Hematopoietic multipotent progenitor cell (in vitro differentiated cells): ENCODE results near the gene CSAG3. TPM values are rescaled to one million over a fixed set of nuclear protein-coding genes. Genes with fewer than 3 reads are reported as not detected.

Experiments
- DNase-seq, 3 donors: peaks; one replicate each; pipeline ENCODE4 v3.0.0-alpha.2; 2011 to 2015; ENCODE audit warnings: low read depth in 2 of 3, low spot score in 2 of 3
- total RNA-seq: library from RNA; depleted of rRNA; stranded (reverse); fragments of >200 nt; gene quantifications from one replicate; pipeline ENCODE4 v1.2.3, GENCODE V29; 2012

The CSAG3 gene
- total RNA-seq, 1 donor, result not detected

- DNase-seq, result no peak
These were observed 47.0 kb downstream of the CSAG3 start for GRCh38 chrX:152806035-152806434.

Other genes with a start within 250 kb of the CSAG3 start
- under 0.01 TPM for gene GABRQ, start 121.3 kb upstream of the CSAG3 start, total RNA-seq
- not detected for gene MAGEA3, start 60.4 kb upstream of the CSAG3 start, total RNA-seq
- gene CSAG2, start 49.9 kb upstream of the CSAG3 start, total RNA-seq, result not detected
- not detected for gene MAGEA2B, start 44.6 kb upstream of the CSAG3 start, total RNA-seq
- not detected for gene CSAG1, start 25.5 kb upstream of the CSAG3 start, total RNA-seq
- gene MAGEA12, start 25.5 kb upstream of the CSAG3 start, total RNA-seq, result not detected
- not detected for gene MAGEA2, start 5.4 kb upstream of the CSAG3 start, total RNA-seq
- not detected for gene MAGEA6, start 10.5 kb downstream of the CSAG3 start, total RNA-seq
- 5.4 TPM for gene CETN2, start 71.5 kb downstream of the CSAG3 start, total RNA-seq
- 11.6 TPM for gene NSDHL, start 71.8 kb downstream of the CSAG3 start, total RNA-seq
- gene ZNF185, start 138.8 kb downstream of the CSAG3 start, total RNA-seq, result 20.5 TPM
- gene PNMA5, start 234.9 kb downstream of the CSAG3 start, total RNA-seq, result not detected